Tongue (tissue), 2 donors: ENCODE data around the gene AGL. TPM values are rescaled to one million over a fixed set of nuclear protein-coding genes. Genes with fewer than 3 reads are reported as not detected.
"Not testable (repeated sequence)": the region's sequence is repeated elsewhere in the genome, so short reads cannot be mapped to it uniquely, and the experiment has no call there.

ENCODE experiments used
- DNase-seq: peaks from one replicate; pipeline ENCODE4 v3.0.0-alpha.2; 2015
- total RNA-seq: library from RNA; depleted of rRNA; stranded (reverse); fragments of >200 nt; gene quantifications from one replicate; pipeline ENCODE4 v1.2.3, GENCODE V29; 2014

Gene AGL
- total RNA-seq, 1 donor from 2014 or later = 381 TPM

- DNase-seq = peak; percentile 28
Observed at GRCh38 chr1:99943223-99943794, 93.1 kb downstream of the AGL start.

GRCh38 chr1:99944192-99944591, 94.0 kb downstream of the AGL start:
- DNase-seq = no peak

- no peak for DNase-seq
Observed at GRCh38 chr1:99945174-99945573, 95.0 kb downstream of the AGL start.

GRCh38 chr1:99950486-99950885, 100.3 kb downstream of the AGL start:
- DNase-seq = no peak

GRCh38 chr1:99952522-99952921, 102.4 kb downstream of the AGL start:
- no peak for DNase-seq

- DNase-seq = no peak
Observed at GRCh38 chr1:99955375-99955774, 105.2 kb downstream of the AGL start.

GRCh38 chr1:99956755-99957154, 106.6 kb downstream of the AGL start:
- no peak for DNase-seq

GRCh38 chr1:99957818-99958217, 107.7 kb downstream of the AGL start:
- no peak for DNase-seq

- DNase-seq = not testable (repeated sequence)
Observed at GRCh38 chr1:99959189-99959705, 109.1 kb downstream of the AGL start.

- DNase-seq = not testable (repeated sequence)
Observed at GRCh38 chr1:99960260-99960659, 110.1 kb downstream of the AGL start.

- DNase-seq = no peak
Observed at GRCh38 chr1:99963041-99963795, 113.1 kb downstream of the AGL start.

GRCh38 chr1:99964806-99965205, 114.6 kb downstream of the AGL start:
- no peak for DNase-seq

GRCh38 chr1:99965646-99966375, 115.7 kb downstream of the AGL start:
- peak; percentile 46 for DNase-seq

GRCh38 chr1:99968214-99968613, 118.1 kb downstream of the AGL start:
- DNase-seq = no peak

- DNase-seq = no peak
Observed at GRCh38 chr1:99969260-99969728, 119.1 kb downstream of the AGL start.

- peak; percentile 82 for DNase-seq
Observed at GRCh38 chr1:99969729-99970621, 119.8 kb downstream of the AGL start, which contains the start of gene SLC35A3. SLC35A3 (plus strand) TSS chr1:99969996; CDS start chr1:99993555, 23,559 bp downstream.

GRCh38 chr1:99970713-99971255, 120.6 kb downstream of the AGL start:
- peak; percentile 19 for DNase-seq

GRCh38 chr1:99972066-99972465, 121.9 kb downstream of the AGL start:
- DNase-seq = not testable (repeated sequence)
